Fibroblast of skin of back (primary cell): ENCODE results near the gene SERINC5.
"Not testable (repeated sequence)": the region's sequence is repeated elsewhere in the genome, so short reads cannot be mapped to it uniquely, and the experiment has no call there.

Experiments used
- DNase-seq: peaks from one replicate; pipeline ENCODE4 v3.0.0-alpha.2; 2013

The SERINC5 gene

GRCh38 chr5:80227979-80228596, 27.8 kb downstream of the SERINC5 start:
- DNase-seq: no peak

GRCh38 chr5:80225934-80226326, 29.9 kb downstream of the SERINC5 start:
- DNase-seq: no peak

- DNase-seq: no peak
These were observed 30.5 kb downstream of the SERINC5 start for GRCh38 chr5:80225189-80225933.

DNA sequence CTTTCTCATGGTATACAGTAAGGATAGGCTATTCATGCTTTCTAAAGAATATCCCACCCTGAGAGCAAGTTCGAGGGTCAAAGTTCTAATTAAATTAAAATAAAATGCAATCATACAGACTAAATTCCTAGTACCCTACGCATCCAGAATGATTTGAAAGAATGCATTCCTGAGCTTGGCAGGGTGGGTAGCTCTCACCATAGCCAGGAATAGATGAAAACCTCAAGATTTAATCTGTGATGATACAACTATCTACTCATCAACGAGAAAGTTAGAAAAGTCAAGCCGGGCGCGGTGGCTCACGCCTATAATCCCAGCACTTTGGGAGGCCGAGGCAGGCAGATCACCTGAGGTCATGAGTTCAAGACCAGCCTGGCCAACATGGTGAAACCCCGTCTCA, 32.3 kb downstream of the SERINC5 start:
- no peak for DNase-seq

DNA sequence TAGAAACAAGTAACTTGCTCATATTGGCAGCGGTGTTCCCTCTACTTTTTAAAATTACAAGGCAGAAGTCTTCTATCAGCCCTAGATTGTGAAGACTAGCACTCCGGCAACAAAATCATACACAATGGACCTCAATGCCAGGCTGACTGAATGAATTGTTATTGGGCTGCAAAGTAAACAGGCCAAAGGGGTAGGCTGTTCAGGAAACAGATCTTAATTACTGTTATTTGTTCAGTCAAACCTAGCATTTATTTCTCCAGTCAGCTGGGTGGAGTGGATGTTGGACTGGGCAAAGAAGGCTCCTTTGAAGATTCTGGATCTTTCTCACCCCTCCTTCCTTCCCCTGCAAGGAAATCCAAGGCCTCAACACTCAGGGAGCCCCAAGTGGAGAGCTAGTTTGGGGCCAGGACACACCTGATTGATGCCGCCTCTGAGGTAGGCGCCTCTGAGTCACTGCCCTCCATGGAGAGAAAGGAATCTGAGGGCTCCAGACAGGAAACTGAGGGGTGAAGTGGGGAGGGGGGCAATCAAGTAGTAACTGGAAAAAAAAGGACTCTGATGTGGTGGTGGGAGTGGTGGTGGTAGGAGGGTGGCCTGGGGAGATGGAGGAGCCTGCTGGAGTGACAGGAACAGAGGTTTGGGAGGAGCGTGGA, 35.5 kb downstream of the SERINC5 start:
- no peak for DNase-seq

GRCh38 chr5:80219391-80219790, 36.5 kb downstream of the SERINC5 start:
- no peak for DNase-seq

DNA sequence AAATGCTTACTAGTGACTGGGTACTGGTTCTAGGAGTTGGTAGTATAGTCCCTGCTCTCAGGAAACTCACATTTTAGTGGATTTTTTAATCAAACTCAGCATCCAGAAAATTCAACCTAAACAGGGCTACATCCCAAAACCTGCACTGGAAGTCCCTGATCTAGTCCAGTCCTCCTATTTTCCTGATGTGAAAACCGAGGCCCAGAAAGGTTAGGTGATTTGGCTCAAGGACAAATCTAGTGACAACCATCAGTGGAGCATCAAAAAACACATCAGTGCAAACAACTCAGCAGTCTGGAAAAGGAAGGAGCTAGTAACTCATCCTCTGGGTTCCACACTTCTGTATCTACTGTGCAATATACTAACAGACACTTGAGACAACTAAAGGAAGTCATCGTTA, 38.2 kb downstream of the SERINC5 start:
- no peak for DNase-seq

GRCh38 chr5:80216753-80217596, 38.9 kb downstream of the SERINC5 start:
- DNase-seq: no peak

GRCh38 chr5:80216096-80216495, 39.8 kb downstream of the SERINC5 start:
- no peak for DNase-seq

DNA sequence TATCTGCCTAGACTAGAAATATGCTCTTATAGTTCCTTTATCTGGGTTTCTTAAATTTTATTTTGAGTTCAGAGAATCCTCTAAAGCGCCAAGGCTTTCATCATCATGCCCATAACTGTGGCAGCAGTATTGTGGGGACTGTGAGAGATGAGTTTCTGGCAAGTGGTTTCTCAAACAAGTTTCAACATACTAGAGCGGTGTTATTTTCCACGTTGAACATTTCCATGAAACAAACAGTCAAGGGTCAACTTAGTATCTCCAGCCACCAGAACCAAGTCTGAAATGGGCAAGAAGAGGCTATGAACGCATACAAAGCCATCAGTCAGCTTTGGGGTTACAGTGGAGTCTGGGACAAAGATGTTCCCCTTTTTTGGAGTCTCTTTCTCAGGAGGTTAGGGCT, 40.3 kb downstream of the SERINC5 start:
- no peak for DNase-seq

- no peak for DNase-seq
These were observed 42.4 kb downstream of the SERINC5 start for GRCh38 chr5:80213466-80213865.

DNA sequence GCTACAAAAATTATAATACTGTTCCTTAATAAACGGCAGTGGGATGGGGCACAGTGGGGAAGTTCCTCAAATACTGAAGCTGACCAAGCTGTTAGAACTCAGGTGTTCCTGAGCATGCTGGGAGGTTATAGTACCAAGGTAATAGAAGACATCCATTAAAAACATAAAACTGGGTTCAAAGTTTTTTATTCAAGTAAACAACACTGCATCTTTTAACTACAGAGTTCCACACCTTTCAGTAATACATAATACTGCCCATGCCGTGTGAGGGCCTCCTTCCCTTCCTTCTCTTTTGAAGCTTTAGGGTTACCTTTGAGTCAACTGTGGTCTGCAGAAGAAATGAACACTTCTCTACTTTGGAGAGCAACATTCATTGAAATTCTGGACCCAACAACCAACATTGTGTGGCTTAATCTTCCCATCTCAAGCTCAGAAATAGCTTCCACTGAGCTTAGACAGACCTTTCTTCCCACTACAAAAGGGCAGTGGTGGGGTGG, 43.6 kb downstream of the SERINC5 start:
- DNase-seq: no peak

- no peak for DNase-seq
These were observed 44.5 kb downstream of the SERINC5 start for GRCh38 chr5:80211327-80211726.

GRCh38 chr5:80210014-80210413, 45.8 kb downstream of the SERINC5 start:
- no peak for DNase-seq

- no peak for DNase-seq
These were observed 47.5 kb downstream of the SERINC5 start for GRCh38 chr5:80208381-80208780.

DNA sequence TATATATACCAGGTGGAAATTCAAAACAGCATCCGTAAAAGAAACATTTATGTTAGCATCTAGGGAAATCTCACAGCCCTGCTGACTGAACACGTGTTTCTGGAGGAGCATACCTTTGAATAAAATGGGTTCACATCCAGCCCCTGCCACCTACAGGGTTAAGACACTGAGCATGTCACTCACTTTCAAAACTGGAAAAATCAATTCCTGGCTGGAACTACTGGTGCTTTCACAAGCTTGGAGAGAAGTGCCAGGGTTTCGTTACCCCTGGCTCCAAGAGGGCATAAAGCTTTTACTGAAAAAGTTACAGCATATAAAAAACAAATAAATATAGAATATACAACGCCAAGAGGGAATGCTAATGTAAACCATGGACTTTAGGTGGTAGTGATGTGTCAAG, 48.0 kb downstream of the SERINC5 start:
- DNase-seq: no peak

GRCh38 chr5:80206282-80206681, 49.6 kb downstream of the SERINC5 start:
- DNase-seq: peak; percentile 49

DNA sequence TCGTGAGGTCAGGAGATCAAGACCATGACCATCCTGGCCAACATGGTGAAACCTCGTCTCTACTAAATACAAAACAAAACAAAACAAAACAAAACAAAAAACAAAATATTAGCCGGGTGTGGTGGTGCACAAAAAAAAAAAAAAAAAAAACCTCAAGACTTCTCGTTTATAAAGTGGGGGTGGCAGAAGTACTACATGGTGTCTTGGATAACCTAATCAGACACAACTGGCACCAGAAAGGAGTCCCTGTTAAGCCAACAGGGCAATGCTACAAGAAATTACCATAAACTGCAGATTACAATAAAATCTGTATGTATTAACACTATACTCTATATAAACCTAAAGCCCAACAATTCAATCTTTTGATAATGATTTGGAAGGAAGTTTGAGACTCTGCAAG, 50.0 kb downstream of the SERINC5 start:
- no peak for DNase-seq

DNA sequence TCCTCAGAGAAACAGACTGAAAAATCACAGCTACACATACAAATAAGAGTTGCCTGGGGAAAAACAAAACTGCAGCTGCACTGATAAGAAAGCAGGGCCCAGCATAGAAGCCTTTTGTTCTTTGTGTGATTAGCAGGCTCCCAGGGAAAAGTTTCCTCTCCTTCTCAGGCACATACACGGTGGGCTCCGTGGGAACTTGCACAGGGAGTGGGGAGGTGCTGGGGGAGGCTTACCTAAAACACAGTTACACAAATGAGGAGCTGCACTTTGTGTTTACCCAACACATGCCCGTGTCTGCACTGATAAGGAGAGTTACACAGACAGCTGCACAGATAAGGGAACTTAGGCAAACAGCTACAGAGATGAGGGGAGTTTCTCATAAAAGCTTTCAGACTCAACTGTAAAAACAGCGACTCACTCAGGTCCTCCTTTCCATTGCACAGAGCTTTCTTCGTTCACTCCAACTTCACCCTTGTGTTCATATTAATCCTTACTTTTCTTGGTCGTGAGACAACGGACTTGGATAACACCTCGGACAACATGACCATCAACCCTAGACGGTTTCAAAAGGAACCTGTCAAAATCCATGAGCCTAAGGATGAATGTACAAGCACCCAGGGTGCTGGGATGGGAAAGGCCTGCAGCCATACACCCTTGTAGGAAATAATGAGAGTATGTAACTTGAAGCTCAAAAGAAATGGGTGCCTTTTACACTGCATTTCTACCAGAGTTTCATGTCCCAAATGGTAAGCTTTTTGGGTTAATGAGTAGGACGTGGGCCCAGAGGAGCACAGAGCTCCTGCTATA, 50.8 kb downstream of the SERINC5 start:
- DNase-seq: no peak

- DNase-seq: not testable (repeated sequence)
These were observed 54.1 kb downstream of the SERINC5 start for GRCh38 chr5:80201763-80202162.

DNA sequence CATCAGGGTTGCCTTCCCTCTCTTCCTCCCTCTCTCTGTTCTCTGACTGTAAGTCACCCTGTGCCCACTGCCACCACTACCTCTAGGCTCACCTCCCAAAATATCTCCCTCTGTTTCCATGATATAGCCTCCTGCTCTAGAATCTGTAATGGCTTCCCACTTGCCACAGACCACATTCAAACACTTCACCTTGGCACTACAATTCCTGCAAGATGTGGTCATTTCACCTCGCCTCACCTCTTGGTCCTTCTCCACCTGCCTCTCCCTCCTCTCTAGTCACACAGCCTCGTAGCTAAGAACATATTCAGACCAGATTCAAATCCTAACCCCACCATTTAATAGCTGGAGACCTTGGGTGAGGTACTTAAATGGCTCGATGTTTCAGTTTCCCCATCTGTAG, 56.9 kb downstream of the SERINC5 start:
- DNase-seq: no peak

GRCh38 chr5:80198399-80198798, 57.4 kb downstream of the SERINC5 start:
- no peak for DNase-seq
